Panc1 (cell line): ENCODE results near the gene FBXL3.

Experiments
- TF ChIP-seq, protein P1 (sequence below): fragments of 450-650 bp; IDR thresholded peaks from 2 replicates; pipeline ENCODE4 v1.5.1; 2017; ENCODE audit warnings: mild to moderate bottlenecking
- TF ChIP-seq, protein P2 (sequence below), 2 experiments: IDR thresholded peaks; 2 replicates each; pipeline ENCODE4 v1.6.1; 2011 to 2012; ENCODE audit warnings: low read depth in 2 of 2, control low read depth in 1 of 2, low read length in 1 of 2, mild to moderate bottlenecking in 1 of 2, moderate library complexity in 1 of 2; ENCODE audit not compliant: insufficient read depth in 1 of 2

DNA sequence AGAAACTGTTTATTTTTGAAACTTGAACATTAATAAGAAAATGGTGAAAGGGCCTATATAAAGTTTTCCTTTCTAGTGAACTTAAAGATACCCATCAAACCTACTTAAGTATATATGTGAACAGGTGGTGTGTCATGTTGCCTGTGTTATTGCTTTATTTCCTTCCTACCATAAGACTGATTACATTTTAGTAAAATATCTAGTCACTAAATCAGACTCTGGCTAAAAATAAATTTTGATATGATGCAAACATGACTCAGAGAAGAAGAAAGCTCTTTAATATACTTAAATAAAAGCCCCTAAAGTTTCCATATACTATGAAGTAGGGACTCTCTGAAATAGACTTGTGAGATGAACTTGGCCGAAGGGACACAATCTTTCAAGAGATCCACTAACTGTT lies 35.1 kb upstream of the FBXL3 start:
- TF ChIP-seq, protein P1, sequence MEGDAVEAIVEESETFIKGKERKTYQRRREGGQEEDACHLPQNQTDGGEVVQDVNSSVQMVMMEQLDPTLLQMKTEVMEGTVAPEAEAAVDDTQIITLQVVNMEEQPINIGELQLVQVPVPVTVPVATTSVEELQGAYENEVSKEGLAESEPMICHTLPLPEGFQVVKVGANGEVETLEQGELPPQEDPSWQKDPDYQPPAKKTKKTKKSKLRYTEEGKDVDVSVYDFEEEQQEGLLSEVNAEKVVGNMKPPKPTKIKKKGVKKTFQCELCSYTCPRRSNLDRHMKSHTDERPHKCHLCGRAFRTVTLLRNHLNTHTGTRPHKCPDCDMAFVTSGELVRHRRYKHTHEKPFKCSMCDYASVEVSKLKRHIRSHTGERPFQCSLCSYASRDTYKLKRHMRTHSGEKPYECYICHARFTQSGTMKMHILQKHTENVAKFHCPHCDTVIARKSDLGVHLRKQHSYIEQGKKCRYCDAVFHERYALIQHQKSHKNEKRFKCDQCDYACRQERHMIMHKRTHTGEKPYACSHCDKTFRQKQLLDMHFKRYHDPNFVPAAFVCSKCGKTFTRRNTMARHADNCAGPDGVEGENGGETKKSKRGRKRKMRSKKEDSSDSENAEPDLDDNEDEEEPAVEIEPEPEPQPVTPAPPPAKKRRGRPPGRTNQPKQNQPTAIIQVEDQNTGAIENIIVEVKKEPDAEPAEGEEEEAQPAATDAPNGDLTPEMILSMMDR: no peak
- TF ChIP-seq, protein P2, sequence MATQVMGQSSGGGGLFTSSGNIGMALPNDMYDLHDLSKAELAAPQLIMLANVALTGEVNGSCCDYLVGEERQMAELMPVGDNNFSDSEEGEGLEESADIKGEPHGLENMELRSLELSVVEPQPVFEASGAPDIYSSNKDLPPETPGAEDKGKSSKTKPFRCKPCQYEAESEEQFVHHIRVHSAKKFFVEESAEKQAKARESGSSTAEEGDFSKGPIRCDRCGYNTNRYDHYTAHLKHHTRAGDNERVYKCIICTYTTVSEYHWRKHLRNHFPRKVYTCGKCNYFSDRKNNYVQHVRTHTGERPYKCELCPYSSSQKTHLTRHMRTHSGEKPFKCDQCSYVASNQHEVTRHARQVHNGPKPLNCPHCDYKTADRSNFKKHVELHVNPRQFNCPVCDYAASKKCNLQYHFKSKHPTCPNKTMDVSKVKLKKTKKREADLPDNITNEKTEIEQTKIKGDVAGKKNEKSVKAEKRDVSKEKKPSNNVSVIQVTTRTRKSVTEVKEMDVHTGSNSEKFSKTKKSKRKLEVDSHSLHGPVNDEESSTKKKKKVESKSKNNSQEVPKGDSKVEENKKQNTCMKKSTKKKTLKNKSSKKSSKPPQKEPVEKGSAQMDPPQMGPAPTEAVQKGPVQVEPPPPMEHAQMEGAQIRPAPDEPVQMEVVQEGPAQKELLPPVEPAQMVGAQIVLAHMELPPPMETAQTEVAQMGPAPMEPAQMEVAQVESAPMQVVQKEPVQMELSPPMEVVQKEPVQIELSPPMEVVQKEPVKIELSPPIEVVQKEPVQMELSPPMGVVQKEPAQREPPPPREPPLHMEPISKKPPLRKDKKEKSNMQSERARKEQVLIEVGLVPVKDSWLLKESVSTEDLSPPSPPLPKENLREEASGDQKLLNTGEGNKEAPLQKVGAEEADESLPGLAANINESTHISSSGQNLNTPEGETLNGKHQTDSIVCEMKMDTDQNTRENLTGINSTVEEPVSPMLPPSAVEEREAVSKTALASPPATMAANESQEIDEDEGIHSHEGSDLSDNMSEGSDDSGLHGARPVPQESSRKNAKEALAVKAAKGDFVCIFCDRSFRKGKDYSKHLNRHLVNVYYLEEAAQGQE (IDR thresholded peaks at IDR 0.05; ENCODE audit: insufficient read depth in 1 of 2, low read depth in 2 of 2, low read length in 1 of 2): no peak
